Liver (tissue), 9 donors: ENCODE data around the gene FLVCR2. TPM values are rescaled to one million over a fixed set of nuclear protein-coding genes. Genes with fewer than 3 reads are reported as not detected.

Experiments used
- DNase-seq: peaks from one replicate; pipeline ENCODE4 v3.0.0-alpha.2; 2017; ENCODE audit warnings: low spot score
- H3K27ac ChIP-seq, 2 donors: one replicate each; pipeline ENCODE4 v1.7.0; 2013; ENCODE audit warnings: inconsistent platforms in 2 of 2, low read length in 2 of 2, control low read depth in 1 of 2, low read depth in 1 of 2, mild to moderate bottlenecking in 1 of 2
- H3K27me3 ChIP-seq, 4 donors: one replicate each; pipeline versions ENCODE4 v1.6.1 to v1.7.0; 2013; ENCODE audit warnings: low read length in 3 of 4, inconsistent platforms in 1 of 4, mild to moderate bottlenecking in 1 of 4, moderate library complexity in 1 of 4; ENCODE audit not compliant: control insufficient read depth in 4 of 4, insufficient read depth in 4 of 4
- H3K36me3 ChIP-seq, 4 donors: one replicate each; pipeline versions ENCODE4 v1.6.1 to v1.7.0; 2013; ENCODE audit warnings: low read length in 3 of 4, mild to moderate bottlenecking in 3 of 4, low read depth in 1 of 4, moderate library complexity in 1 of 4; ENCODE audit not compliant: control insufficient read depth in 4 of 4, insufficient read depth in 3 of 4
- H3K4me1 ChIP-seq, 4 donors: one replicate each; pipeline versions ENCODE4 v1.6.1 to v1.7.0; 2013; ENCODE audit warnings: low read length in 3 of 4, mild to moderate bottlenecking in 3 of 4, moderate library complexity in 1 of 4; ENCODE audit not compliant: control insufficient read depth in 4 of 4, insufficient read depth in 4 of 4
- H3K4me3 ChIP-seq, 3 donors: one replicate each; pipeline versions ENCODE4 v1.6.1 to v1.7.0; 2013; ENCODE audit warnings: low read length in 3 of 3, control low read depth in 1 of 3, low read depth in 1 of 3, mild to moderate bottlenecking in 1 of 3
- H3K9ac ChIP-seq, 2 donors: one replicate each; pipeline ENCODE4 v1.7.0; 2013; ENCODE audit warnings: low read length in 2 of 2, mild to moderate bottlenecking in 2 of 2, moderate library complexity in 2 of 2, control low read depth in 1 of 2, low read depth in 1 of 2
- H3K9me3 ChIP-seq, 4 donors: one replicate each; pipeline versions ENCODE4 v1.6.1 to v1.7.0; 2013; ENCODE audit warnings: low read length in 3 of 4; ENCODE audit not compliant: control insufficient read depth in 4 of 4
- ATF3 ChIP-seq: IDR thresholded peaks from 2 replicates; pipeline ENCODE4 v1.6.1; 2016; ENCODE audit warnings: antibody characterized with exemption
- EGR1 ChIP-seq, 2 donors: IDR thresholded peaks; 2 replicates each; pipeline ENCODE4 v1.6.1; 2016 to 2018; ENCODE audit warnings: antibody characterized with exemption in 2 of 2, low read depth in 2 of 2
- FOXA1 ChIP-seq: IDR thresholded peaks from 2 replicates; pipeline ENCODE4 v1.6.1; 2016; ENCODE audit warnings: antibody characterized with exemption
- GABPA ChIP-seq, 2 donors: IDR thresholded peaks in 1 of 2; conservative IDR thresholded peaks in 1 of 2; 2 replicates each; pipeline ENCODE4 v1.6.1; 2016; ENCODE audit warnings: antibody characterized with exemption in 2 of 2, mild to moderate bottlenecking in 1 of 2, moderate library complexity in 1 of 2
- HNF4A ChIP-seq, 2 donors: conservative IDR thresholded peaks; 2 replicates each; pipeline ENCODE4 v1.6.1; 2016; ENCODE audit warnings: antibody characterized with exemption in 2 of 2, mild to moderate bottlenecking in 2 of 2
- HNF4G ChIP-seq: IDR thresholded peaks from 2 replicates; pipeline ENCODE4 v1.6.1; 2016; ENCODE audit warnings: antibody characterized with exemption
- JUND ChIP-seq, 2 donors: IDR thresholded peaks; 2 replicates each; pipeline ENCODE4 v1.6.1; 2016; ENCODE audit warnings: antibody characterized with exemption in 2 of 2
- MAX ChIP-seq: IDR thresholded peaks from 2 replicates; pipeline ENCODE4 v1.6.1; 2016; ENCODE audit warnings: antibody characterized with exemption
- NR2F2 ChIP-seq: IDR thresholded peaks from 2 replicates; pipeline ENCODE4 v1.6.1; 2016; ENCODE audit warnings: antibody characterized with exemption
- RXRA ChIP-seq, 2 donors: IDR thresholded peaks; 2 replicates each; pipeline ENCODE4 v1.6.1; 2017 to 2018; ENCODE audit warnings: antibody characterized with exemption in 2 of 2, mild to moderate bottlenecking in 1 of 2
- SP1 ChIP-seq: IDR thresholded peaks from 2 replicates; pipeline ENCODE4 v1.6.1; 2018; ENCODE audit warnings: antibody characterized with exemption, mild to moderate bottlenecking
- TAF1 ChIP-seq: conservative IDR thresholded peaks from 2 replicates; pipeline ENCODE4 v1.6.1; 2016; ENCODE audit warnings: antibody characterized with exemption, mild to moderate bottlenecking
- WGBS: extraction: QIAGEN DNeasy Blood & Tissue Kit; methylation state at CpG from one replicate; pipeline ENCODE4 v1.1.7; 2013; 5-methylcytosine and 5-hydroxymethylcytosine counted together
- polyA plus RNA-seq, 2 donors: library from polyadenylated mRNA; stranded (reverse) in 1 of 2; unstranded in 1 of 2; fragments of 200-250 nt in 1 of 2; fragments of >200 nt in 1 of 2; fragmentation: Nextera tagmentation in 1 of 2; extraction: Ambion mirVana in 1 of 2; gene quantifications; one replicate each; pipeline versions ENCODE4 v1.2.1 to v1.2.3, GENCODE V29; 2013 to 2015
- total RNA-seq, 2 donors: library from RNA; depleted of rRNA; stranded (reverse); fragments of >200 nt; gene quantifications; one replicate each; pipeline ENCODE4 v1.2.3, GENCODE V29; 2014
- TF ChIP-seq, protein P1 (sequence below): fragments of 150-350 bp; IDR thresholded peaks from 2 replicates; pipeline ENCODE4 v1.5.1; 2017; ENCODE audit warnings: improper control_type of control experiment, low read depth, low read length; ENCODE audit not compliant: missing input control
- TF ChIP-seq, protein P2 (sequence below): IDR thresholded peaks from 2 replicates; pipeline ENCODE4 v1.6.1; 2016; ENCODE audit warnings: antibody characterized with exemption
- donor health status: healthy.
- donor health status: healthy.
- donor health status: healthy.
- donor health status: healthy.
- donor health status: healthy.

Gene FLVCR2
- total and polyA plus RNA-seq, 4 donors = 8.7 to 13.1 (median 11.3) TPM

DNA sequence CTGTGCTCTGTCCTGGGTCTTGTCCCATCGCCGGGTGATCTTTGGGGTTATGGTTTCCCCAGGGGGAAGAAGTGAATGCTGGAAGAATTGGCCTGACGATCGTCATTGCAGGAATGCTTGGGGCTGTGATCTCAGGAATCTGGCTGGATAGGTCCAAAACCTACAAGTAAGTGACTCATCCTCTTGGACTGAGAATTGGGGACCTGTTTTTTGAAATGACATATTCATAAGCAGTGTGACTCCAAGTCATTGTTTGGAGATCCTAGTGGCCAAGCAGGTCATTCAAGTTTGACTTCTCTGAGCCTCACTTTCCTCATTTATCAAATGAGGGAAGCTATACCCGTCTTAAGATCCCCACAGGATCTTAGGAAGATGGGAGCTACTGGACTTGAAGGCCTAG, 56.4 kb downstream of the FLVCR2 start:
- Histone ChIP-seq H3K36me3 (peaks cover 0 to 13% (median 0%) of the 10 kb centered on the region in 4 donors), H3K27ac (no peak overlapping the region), H3K27me3 (no peaks in the 10 kb centered on the region), H3K4me3 (no peak overlapping the region), H3K9me3 (no peaks in the 10 kb centered on the region), H3K4me1 (no peaks in the 10 kb centered on the region), H3K9ac (no peak overlapping the region)
- TF ChIP-seq JUND (IDR thresholded peaks at IDR 0.05) (no peak), RXRA (IDR thresholded peaks at IDR 0.05) (no peak), HNF4G (no peak), MAX (no peak), TAF1 (no peak), ATF3 (no peak), HNF4A (conservative IDR thresholded peaks at IDR 0.05) (no peak), EGR1 (IDR thresholded peaks at IDR 0.05; ENCODE audit: low read depth in 2 of 2) (no peak), FOXA1 (no peak), SP1 (no peak), NR2F2 (no peak), GABPA (IDR thresholded peaks at IDR 0.05 in 1 of 2, conservative IDR thresholded peaks at IDR 0.05 in 1 of 2) (no peak)
- TF ChIP-seq, protein P1, sequence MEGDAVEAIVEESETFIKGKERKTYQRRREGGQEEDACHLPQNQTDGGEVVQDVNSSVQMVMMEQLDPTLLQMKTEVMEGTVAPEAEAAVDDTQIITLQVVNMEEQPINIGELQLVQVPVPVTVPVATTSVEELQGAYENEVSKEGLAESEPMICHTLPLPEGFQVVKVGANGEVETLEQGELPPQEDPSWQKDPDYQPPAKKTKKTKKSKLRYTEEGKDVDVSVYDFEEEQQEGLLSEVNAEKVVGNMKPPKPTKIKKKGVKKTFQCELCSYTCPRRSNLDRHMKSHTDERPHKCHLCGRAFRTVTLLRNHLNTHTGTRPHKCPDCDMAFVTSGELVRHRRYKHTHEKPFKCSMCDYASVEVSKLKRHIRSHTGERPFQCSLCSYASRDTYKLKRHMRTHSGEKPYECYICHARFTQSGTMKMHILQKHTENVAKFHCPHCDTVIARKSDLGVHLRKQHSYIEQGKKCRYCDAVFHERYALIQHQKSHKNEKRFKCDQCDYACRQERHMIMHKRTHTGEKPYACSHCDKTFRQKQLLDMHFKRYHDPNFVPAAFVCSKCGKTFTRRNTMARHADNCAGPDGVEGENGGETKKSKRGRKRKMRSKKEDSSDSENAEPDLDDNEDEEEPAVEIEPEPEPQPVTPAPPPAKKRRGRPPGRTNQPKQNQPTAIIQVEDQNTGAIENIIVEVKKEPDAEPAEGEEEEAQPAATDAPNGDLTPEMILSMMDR = no peak
- DNase-seq = no peak
- WGBS = 93% methylated on average over 5 of the region's 5 CpGs

GRCh38 chr14:75636100-75636692, 57.8 kb downstream of the FLVCR2 start:
- Histone ChIP-seq H3K9ac (no peak overlapping the region), H3K36me3 (peaks cover 0 to 13% (median 4%) of the 10 kb centered on the region in 4 donors), H3K4me3 (no peak overlapping the region), H3K9me3 (no peaks in the 10 kb centered on the region), H3K27ac (no peak overlapping the region), H3K4me1 (no peaks in the 10 kb centered on the region), H3K27me3 (no peaks in the 10 kb centered on the region)
- TF ChIP-seq RXRA (IDR thresholded peaks at IDR 0.05) (no peak), TAF1 (no peak), HNF4A (conservative IDR thresholded peaks at IDR 0.05) (no peak), FOXA1 (no peak), NR2F2 (no peak), ATF3 (no peak), MAX (no peak)
- TF ChIP-seq, protein P2, sequence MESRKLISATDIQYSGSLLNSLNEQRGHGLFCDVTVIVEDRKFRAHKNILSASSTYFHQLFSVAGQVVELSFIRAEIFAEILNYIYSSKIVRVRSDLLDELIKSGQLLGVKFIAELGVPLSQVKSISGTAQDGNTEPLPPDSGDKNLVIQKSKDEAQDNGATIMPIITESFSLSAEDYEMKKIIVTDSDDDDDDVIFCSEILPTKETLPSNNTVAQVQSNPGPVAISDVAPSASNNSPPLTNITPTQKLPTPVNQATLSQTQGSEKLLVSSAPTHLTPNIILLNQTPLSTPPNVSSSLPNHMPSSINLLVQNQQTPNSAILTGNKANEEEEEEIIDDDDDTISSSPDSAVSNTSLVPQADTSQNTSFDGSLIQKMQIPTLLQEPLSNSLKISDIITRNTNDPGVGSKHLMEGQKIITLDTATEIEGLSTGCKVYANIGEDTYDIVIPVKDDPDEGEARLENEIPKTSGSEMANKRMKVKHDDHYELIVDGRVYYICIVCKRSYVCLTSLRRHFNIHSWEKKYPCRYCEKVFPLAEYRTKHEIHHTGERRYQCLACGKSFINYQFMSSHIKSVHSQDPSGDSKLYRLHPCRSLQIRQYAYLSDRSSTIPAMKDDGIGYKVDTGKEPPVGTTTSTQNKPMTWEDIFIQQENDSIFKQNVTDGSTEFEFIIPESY = no peak
- WGBS = 87% methylated on average over 13 of the region's 13 CpGs
- no peak for DNase-seq
